Body of pancreas (tissue), 4 donors: ENCODE data around the gene USP54.

ENCODE experiments used
- CTCF ChIP-seq, 7 experiments: fragments of 450-650 bp in 4 of 7; fragments of 200-600 bp in 3 of 7; sonication (generic) in 3 of 7; IDR thresholded peaks; one replicate each; pipeline ENCODE4 v1.5.1; 2016 to 2019; ENCODE audit warnings: antibody characterized with exemption in 7 of 7
- POLR2A ChIP-seq, 3 donors: fragments of 450-650 bp; IDR thresholded peaks; one replicate each; pipeline ENCODE4 v1.6.1; 2016; ENCODE audit warnings: antibody characterized with exemption in 3 of 3, mild to moderate bottlenecking in 2 of 3

DNA sequence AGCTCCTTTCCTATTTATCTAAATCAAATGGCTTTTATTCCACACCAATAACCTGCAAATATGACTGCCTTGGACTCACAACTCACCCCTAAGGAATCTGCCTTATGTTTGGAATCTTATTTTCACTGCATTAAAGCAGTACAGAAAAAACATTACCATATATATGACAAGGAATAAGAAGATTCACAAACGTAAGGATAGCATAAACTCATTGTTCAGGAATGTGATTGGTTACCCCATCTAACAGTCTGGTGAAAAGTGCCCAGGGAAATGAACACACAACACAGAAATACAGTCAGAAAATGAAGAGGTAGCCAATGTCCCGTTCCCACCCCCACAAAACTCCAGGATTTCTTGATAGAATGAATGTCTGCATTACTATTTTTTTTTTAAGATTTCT lies 97.4 kb downstream of the USP54 start:
- TF ChIP-seq CTCF (IDR thresholded peaks at IDR 0.05) (no peak), POLR2A (IDR thresholded peaks at IDR 0.05) (no peak)
